SIG-M5 treated with dmso at 0.1 percent for 504 hours (cell line): ENCODE results near the gene SYCP3.

Experiments
- DNase-seq: peaks from one replicate; lab custom pipeline; 2025; ENCODE audit not compliant: unreplicated experiment; lab: John Stamatoyannopoulos, UW

The SYCP3 gene

GRCh38 chr12:101680647-101681046 is 58.6 kb downstream of the SYCP3 start:
- DNase-seq: no peak

- no peak for DNase-seq
Observed at GRCh38 chr12:101680240-101680639, 59.0 kb downstream of the SYCP3 start.
